ENCODE measurements around the gene DCC. TPM values are rescaled to one million over a fixed set of nuclear protein-coding genes. Genes with fewer than 3 reads are reported as not detected.

DCC gene
- polyA plus RNA-seq, 1 donor (not counting 4 experiments of a cell fraction or from before 2014, with no cell fraction given) = not detected

DNA sequence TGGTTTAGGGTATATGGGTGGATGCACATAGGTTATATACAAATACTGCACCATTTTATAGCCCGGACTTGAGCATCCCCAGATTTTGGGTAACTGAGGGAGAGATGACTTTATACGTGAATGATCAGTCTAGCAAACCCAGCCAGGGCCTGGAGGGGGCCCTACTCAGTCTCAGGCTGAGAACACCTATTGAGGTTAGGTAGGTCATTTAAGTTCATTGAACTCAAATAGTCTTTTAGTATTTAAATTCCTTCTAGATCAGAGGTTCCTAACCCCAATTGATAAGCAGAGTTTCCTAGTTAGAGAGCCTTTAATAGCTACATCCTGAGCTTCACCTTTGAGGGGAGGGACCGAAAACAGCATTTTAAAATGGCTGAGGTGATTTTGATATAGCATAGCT lies 487.0 kb downstream of the DCC start:
- no peak for FAIRE-seq
- H3K27ac ChIP-seq (ENCODE audit: control insufficient read depth, insufficient read depth, low read length) = no peak overlapping the region
- no peaks in the 10 kb centered on the region for H3K4me1 ChIP-seq (ENCODE audit: control insufficient read depth, extremely low read depth, insufficient read depth, low read length)
- H3K27me3 ChIP-seq (ENCODE audit: control insufficient read depth, extremely low read depth, insufficient read depth, low read length) = no peaks in the 10 kb centered on the region
- H2AFZ ChIP-seq (ENCODE audit: control insufficient read depth, low read length) = no peak overlapping the region
- no peaks in the 10 kb centered on the region for H3K36me3 ChIP-seq (ENCODE audit: control insufficient read depth in 2 of 2, extremely low read depth in 1 of 2, insufficient read depth in 2 of 2, low read length in 2 of 2)
- TF ChIP-seq EZH2 (IDR thresholded peaks at IDR 0.05; ENCODE audit: low read length) = no peak
- no peak for DNase-seq (ENCODE audit: low read depth, low spot score)
- H3K4me2 ChIP-seq (ENCODE audit: control insufficient read depth, extremely low read depth, insufficient read depth, low read depth, low read length) = no peak overlapping the region
- H4K20me1 ChIP-seq (ENCODE audit: control insufficient read depth, extremely low read depth, insufficient read depth, low read length) = no peaks in the 10 kb centered on the region
- H3K9me3 ChIP-seq (ENCODE audit: control insufficient read depth, low read depth, low read length) = no peaks in the 10 kb centered on the region
- H3K9ac ChIP-seq (ENCODE audit: control insufficient read depth, extremely low read depth, insufficient read depth, low read length) = no peak overlapping the region
- H3K4me3 ChIP-seq (ENCODE audit: control insufficient read depth in 2 of 3, extremely low read depth in 1 of 3, insufficient read depth in 2 of 3, low read depth in 1 of 3, low read length in 3 of 3) = no peak overlapping the region
- dilution Hi-C loops (cut with MboI; ENCODE audit: extremely low pct_ligation_motif_present, low sequenced_read_pairs) = no loop called here
- H3K9me1 ChIP-seq (ENCODE audit: control insufficient read depth, extremely low read depth, insufficient read depth, low read length) = no peaks in the 10 kb centered on the region
- H3K79me2 ChIP-seq (ENCODE audit: control insufficient read depth, insufficient read depth, low read length) = no peaks in the 10 kb centered on the region

DNA sequence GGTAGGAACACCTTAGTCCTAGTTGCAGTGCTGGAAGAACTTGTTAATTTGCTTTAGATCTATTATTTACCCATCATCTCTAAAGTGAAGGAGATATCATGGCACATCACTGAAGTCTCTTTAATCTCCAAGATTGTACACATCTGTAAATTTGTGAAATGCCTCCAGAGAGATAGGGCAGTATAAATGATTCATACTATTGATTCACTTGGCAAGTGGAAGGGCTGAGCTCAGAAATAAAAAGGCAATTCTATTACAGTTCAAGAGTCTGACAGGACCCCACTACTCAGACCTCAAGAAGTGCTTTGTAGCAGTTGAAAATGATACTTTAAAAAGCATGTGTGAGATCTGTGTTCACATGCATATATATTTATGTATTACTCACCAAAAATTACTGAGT lies 489.3 kb downstream of the DCC start:
- no peaks in the 10 kb centered on the region for H3K4me1 ChIP-seq (ENCODE audit: control insufficient read depth, extremely low read depth, insufficient read depth, low read length)

More for the DNA sequence above, 489.3 kb downstream of the DCC start:
- no peaks in the 10 kb centered on the region for H3K36me3 ChIP-seq (ENCODE audit: control insufficient read depth in 2 of 2, extremely low read depth in 1 of 2, insufficient read depth in 2 of 2, low read length in 2 of 2)
- no peak for DNase-seq (ENCODE audit: low read depth, low spot score)
- no peak overlapping the region for H3K9ac ChIP-seq (ENCODE audit: control insufficient read depth, extremely low read depth, insufficient read depth, low read length)
- TF ChIP-seq, protein P1, sequence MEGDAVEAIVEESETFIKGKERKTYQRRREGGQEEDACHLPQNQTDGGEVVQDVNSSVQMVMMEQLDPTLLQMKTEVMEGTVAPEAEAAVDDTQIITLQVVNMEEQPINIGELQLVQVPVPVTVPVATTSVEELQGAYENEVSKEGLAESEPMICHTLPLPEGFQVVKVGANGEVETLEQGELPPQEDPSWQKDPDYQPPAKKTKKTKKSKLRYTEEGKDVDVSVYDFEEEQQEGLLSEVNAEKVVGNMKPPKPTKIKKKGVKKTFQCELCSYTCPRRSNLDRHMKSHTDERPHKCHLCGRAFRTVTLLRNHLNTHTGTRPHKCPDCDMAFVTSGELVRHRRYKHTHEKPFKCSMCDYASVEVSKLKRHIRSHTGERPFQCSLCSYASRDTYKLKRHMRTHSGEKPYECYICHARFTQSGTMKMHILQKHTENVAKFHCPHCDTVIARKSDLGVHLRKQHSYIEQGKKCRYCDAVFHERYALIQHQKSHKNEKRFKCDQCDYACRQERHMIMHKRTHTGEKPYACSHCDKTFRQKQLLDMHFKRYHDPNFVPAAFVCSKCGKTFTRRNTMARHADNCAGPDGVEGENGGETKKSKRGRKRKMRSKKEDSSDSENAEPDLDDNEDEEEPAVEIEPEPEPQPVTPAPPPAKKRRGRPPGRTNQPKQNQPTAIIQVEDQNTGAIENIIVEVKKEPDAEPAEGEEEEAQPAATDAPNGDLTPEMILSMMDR (optimal IDR thresholded peaks at IDR 0.05 in 1 of 3, IDR thresholded peaks at IDR 0.05 in 1 of 3, conservative IDR thresholded peaks at IDR 0.05 in 1 of 3; ENCODE audit: extremely low read depth in 1 of 3, insufficient read depth in 2 of 3, low read length in 3 of 3) = no peak
- TF ChIP-seq EZH2 (IDR thresholded peaks at IDR 0.05; ENCODE audit: low read length) = no peak
- H3K4me2 ChIP-seq (ENCODE audit: control insufficient read depth, extremely low read depth, insufficient read depth, low read depth, low read length) = no peak overlapping the region
- no peaks in the 10 kb centered on the region for H3K9me3 ChIP-seq (ENCODE audit: control insufficient read depth, low read depth, low read length)
- dilution Hi-C loops (cut with MboI; ENCODE audit: extremely low pct_ligation_motif_present, low sequenced_read_pairs) = no loop called here
- H3K4me3 ChIP-seq (ENCODE audit: control insufficient read depth in 2 of 3, extremely low read depth in 1 of 3, insufficient read depth in 2 of 3, low read depth in 1 of 3, low read length in 3 of 3) = no peak overlapping the region
- no peak overlapping the region for H2AFZ ChIP-seq (ENCODE audit: control insufficient read depth, low read length)
- no peaks in the 10 kb centered on the region for H4K20me1 ChIP-seq (ENCODE audit: control insufficient read depth, extremely low read depth, insufficient read depth, low read length)
- FAIRE-seq = no peak
- no peak overlapping the region for H3K27ac ChIP-seq (ENCODE audit: control insufficient read depth, insufficient read depth, low read length)
- no peaks in the 10 kb centered on the region for H3K79me2 ChIP-seq (ENCODE audit: control insufficient read depth, insufficient read depth, low read length)
- H3K9me1 ChIP-seq (ENCODE audit: control insufficient read depth, extremely low read depth, insufficient read depth, low read length) = no peaks in the 10 kb centered on the region
- H3K27me3 ChIP-seq (ENCODE audit: control insufficient read depth, extremely low read depth, insufficient read depth, low read length) = no peaks in the 10 kb centered on the region

Data from keratinocyte (primary cell).